ENCODE data around the gene PYGB.

The PYGB gene

DNA sequence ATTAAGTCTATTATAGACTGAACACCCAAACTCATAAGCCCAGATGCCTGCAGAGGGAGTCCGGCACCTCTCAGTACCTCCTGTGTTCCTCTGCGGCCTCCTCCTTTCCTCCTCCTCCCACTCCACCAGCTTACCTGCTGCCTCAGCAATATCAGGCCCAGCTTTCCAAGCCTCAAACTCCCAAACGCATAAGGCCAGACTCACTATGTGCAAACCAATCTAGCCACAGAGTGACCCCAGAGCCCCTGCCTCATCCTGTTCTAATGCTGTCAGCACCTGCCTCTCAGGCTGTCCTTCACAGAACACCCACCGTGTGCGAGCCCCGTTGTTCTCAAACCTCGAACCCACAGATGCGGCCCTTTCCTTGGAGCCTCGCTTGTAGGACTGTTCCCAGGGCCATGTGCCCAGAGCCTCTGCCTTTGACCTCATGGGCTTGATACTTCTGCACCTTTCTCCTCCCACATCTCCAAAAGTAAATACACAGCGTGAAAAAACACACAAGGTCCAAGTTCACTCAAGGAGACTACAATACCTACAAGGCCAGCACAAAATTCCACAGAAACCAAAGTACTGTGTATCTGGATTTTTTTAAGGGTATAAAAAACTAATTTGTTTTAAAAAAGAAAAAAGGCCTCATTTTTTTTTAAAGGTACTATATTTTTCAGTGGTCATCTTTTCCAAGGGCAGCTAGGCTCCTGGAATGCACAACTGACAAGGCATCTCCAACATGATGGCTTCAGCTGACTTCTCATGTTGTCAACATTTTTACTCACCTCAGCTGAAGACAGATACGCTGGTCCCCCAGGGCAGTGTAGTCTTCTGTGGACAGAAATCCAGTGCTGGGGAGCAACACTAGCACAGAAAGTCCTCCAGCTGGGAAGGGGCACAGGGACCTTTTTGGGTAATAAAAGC, 90.5 kb downstream of the PYGB start:
- no peak for DNase-seq

DNA sequence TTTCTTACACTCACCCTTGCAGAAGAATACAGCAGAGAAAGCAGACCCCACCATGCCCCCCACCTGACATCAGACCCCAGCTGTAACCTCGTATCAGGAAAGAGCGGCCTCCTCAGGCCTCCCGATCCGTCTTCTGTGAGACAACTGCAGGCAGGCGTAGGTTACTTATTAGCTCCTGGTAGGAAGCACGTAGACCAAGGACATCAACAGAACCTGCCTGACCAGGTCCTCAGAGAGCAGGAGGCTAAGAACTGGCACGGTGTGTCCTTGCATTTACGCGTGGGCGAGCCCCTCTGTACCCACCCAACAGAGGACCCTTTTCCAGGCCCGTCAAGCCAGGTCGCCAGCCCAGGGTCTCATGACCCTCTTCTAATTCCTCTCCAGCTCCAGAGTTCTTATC, 91.7 kb downstream of the PYGB start:
- DNase-seq = no peak

DNA sequence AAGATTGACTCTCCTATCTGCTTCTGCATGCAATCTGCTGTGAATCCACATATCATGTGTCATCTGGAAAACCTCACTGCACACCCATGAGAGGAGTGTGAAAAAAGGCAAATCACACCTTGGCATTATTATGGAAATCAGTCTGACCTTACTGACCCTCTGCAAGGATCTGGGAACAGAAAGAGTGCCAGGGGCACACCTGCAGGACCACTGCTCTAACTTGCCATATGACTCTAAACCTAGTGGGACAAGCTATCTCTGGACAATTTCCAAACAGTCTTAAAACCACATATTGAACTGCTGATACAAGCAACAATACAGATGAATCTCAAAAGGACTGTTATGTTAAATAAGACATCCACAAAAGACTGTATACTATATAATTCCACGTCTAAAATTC, 92.5 kb downstream of the PYGB start:
- no peak for DNase-seq

DNA sequence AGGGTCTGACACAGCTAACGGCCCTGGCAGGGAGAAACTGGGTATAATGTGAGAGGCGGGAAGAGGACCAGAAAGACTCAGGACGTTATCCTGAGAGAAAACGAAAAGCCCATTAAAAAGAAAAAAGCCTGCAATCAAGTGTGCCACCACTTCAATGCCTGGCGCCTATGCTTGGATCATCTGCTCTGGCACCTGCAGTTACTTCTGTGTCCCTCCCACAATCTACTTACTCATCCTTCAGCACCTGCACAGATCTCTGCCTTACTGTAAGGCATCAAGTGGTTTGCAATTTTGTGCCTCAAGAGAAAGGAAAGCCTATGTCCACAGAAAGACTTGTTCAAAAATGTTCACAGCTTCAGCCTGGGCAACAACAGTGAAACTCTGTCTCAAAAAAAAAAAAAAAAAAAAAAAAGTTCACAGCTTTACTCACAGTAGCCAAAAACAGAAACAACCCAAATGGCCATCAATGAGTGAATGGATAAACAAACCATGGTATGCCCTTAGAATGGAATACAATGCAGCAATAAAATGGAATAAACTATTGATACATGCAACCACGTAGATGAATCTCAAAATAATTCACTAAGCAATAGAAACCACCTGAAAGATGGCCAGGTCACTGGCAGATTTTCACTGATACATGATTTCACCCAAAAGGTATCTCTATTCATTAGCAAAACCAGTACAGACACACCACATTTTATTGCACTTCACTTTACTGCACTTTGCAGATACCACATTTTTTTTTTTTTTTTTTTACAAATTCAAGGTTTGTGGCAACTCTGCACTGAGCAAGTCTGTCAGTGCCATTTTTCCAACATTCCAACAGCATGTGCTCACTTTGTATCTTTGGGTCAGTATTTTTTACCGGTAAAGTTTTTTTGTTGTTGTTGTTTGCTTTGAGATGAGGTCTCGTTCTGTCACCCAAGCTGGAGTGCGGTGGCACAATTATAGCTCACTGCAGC, 94.1 kb downstream of the PYGB start:
- DNase-seq = no peak

DNA sequence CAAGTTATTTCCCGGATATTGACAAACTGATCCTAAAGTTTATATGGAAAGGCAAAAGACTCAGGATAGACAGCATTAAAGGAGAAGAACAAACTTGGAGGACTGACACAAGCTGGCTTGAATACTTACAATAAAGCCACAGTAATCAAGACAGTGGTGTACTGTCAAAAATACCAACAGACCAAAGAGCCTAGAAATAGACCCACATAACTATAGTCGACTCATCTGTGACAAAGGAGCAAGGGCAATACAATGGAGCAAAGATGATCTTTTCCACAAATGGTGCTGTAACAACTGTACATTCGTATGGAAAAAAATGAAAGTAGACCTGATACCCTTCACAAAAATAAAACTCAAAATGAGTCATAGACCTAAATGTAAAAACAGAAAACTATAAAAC, 96.7 kb downstream of the PYGB start:
- DNase-seq = no peak

DNA sequence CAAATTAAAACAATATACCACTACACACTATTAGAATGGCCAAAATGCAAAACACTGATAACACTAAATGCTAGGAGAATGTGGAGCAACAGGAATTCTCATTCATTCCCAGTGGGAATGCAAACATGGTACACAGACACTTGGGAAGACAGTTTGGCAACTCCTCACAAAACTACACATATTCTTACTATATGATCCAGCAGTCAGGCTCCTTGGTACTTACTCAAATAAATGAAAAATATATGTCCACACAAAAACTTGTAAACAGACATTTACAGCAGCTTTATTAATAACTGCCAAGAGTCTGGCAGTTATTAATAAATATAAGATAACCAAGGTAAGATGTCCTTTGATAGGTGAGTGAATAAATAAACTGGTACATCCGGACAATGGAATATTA, 97.8 kb downstream of the PYGB start:
- no peak for DNase-seq

DNA sequence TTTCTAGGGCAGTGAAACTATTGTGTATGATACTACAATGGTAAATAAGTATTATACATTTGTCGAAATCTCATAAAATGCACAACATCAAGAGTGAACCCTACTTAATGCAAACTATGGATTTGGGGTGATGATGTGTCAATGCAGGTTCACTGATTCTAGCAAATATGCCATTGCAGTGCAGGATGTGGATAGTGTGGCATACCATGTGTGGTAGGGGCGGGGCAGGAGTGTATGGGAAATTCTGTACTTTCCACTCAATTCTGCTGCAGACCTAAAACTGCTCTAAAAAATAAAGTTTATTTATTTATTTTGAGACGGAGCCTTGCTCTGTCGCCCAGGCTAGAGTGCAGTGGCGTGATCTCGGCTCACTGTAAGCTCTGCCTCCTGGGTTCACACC, 98.5 kb downstream of the PYGB start:
- DNase-seq = peak; percentile 40

All from activated CD4-positive, alpha-beta T cell treated with anti-CD3 and anti-CD28 coated beads, Interleukin-10, Interleukin-2, amounts not matched to agents 100 ng/mL and 50 ng/mL, durations not matched to agents 16 hours and 8 hours (primary cell).